Testis (tissue), 2 donors: ENCODE results near the gene CYP3A5.

Source experiments
- POLR2A ChIP-seq: fragments of 450-650 bp; IDR thresholded peaks from one replicate; pipeline ENCODE4 v1.6.1; 2017; ENCODE audit warnings: antibody characterized with exemption, mild to moderate bottlenecking, moderate library complexity
- TF ChIP-seq, protein P1 (sequence below), 3 experiments: fragments of 450-650 bp in 2 of 3; fragments of 200-600 bp in 1 of 3; sonication (generic) in 1 of 3; IDR thresholded peaks; one replicate each; pipeline ENCODE4 v1.5.1; 2016 to 2019; ENCODE audit warnings: antibody characterized with exemption in 3 of 3, mild to moderate bottlenecking in 2 of 3, moderate library complexity in 1 of 3

GRCh38 chr7:99651290-99651689, 28.5 kb downstream of the CYP3A5 start:
- TF ChIP-seq, protein P1, sequence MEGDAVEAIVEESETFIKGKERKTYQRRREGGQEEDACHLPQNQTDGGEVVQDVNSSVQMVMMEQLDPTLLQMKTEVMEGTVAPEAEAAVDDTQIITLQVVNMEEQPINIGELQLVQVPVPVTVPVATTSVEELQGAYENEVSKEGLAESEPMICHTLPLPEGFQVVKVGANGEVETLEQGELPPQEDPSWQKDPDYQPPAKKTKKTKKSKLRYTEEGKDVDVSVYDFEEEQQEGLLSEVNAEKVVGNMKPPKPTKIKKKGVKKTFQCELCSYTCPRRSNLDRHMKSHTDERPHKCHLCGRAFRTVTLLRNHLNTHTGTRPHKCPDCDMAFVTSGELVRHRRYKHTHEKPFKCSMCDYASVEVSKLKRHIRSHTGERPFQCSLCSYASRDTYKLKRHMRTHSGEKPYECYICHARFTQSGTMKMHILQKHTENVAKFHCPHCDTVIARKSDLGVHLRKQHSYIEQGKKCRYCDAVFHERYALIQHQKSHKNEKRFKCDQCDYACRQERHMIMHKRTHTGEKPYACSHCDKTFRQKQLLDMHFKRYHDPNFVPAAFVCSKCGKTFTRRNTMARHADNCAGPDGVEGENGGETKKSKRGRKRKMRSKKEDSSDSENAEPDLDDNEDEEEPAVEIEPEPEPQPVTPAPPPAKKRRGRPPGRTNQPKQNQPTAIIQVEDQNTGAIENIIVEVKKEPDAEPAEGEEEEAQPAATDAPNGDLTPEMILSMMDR (IDR thresholded peaks at IDR 0.05) = no peak
- TF ChIP-seq POLR2A = no peak
